Ishikawa (cell line): ENCODE measurements around the gene PRRX2.

ENCODE experiments used
- CEBPB ChIP-seq: IDR thresholded peaks from 2 replicates; pipeline ENCODE4 v1.6.1; 2012
- CREB1 ChIP-seq: IDR thresholded peaks from 2 replicates; pipeline ENCODE4 v1.6.1; 2012; ENCODE audit warnings: low read depth
- EGR1 ChIP-seq: IDR thresholded peaks from 2 replicates; pipeline ENCODE4 v1.6.1; 2012
- EP300 ChIP-seq: IDR thresholded peaks from 2 replicates; pipeline ENCODE4 v1.6.1; 2012; ENCODE audit warnings: borderline replicate concordance
- FOXM1 ChIP-seq: IDR thresholded peaks from 2 replicates; pipeline ENCODE4 v1.6.1; 2012; ENCODE audit warnings: low read depth, borderline replicate concordance
- MAX ChIP-seq: IDR thresholded peaks from 2 replicates; pipeline ENCODE4 v1.6.1; 2012
- NFIC ChIP-seq: IDR thresholded peaks from 2 replicates; pipeline ENCODE4 v1.6.1; 2012
- RAD21 ChIP-seq: IDR thresholded peaks from 2 replicates; pipeline ENCODE4 v1.6.1; 2012; ENCODE audit warnings: low read depth
- REST ChIP-seq: IDR thresholded peaks from 2 replicates; pipeline ENCODE4 v1.6.1; 2012; ENCODE audit warnings: low read depth, mild to moderate bottlenecking
- TAF1 ChIP-seq: IDR thresholded peaks from 2 replicates; pipeline ENCODE4 v1.6.1; 2012; ENCODE audit warnings: low read depth, mild to moderate bottlenecking
- TCF12 ChIP-seq: IDR thresholded peaks from 2 replicates; pipeline ENCODE4 v1.6.1; 2012; ENCODE audit warnings: low read depth
- TEAD4 ChIP-seq: IDR thresholded peaks from 2 replicates; pipeline ENCODE4 v1.6.1; 2012
- USF1 ChIP-seq: IDR thresholded peaks from 2 replicates; pipeline ENCODE4 v1.6.1; 2012
- YY1 ChIP-seq: IDR thresholded peaks from 2 replicates; pipeline ENCODE4 v1.6.1; 2012; ENCODE audit warnings: low read depth
- ZBTB7A ChIP-seq: IDR thresholded peaks from 2 replicates; pipeline ENCODE4 v1.6.1; 2012; ENCODE audit warnings: low read depth

The PRRX2 gene

GRCh38 chr9:129718647-129719046, 53.2 kb downstream of the PRRX2 start:
- no peak for TF ChIP-seq NFIC
- TF ChIP-seq MAX: no peak
- TF ChIP-seq RAD21: no peak
- no peak for TF ChIP-seq USF1
- TF ChIP-seq TAF1: no peak
- no peak for TF ChIP-seq ZBTB7A
- TF ChIP-seq REST: no peak
- TF ChIP-seq TCF12: no peak
- TF ChIP-seq YY1: no peak
- TF ChIP-seq EGR1: no peak
- TF ChIP-seq CEBPB: no peak
- TF ChIP-seq EP300: no peak
- TF ChIP-seq FOXM1: no peak
- TF ChIP-seq CREB1: no peak
- TF ChIP-seq TEAD4: no peak

- no peak for TF ChIP-seq TCF12
- no peak for TF ChIP-seq TEAD4
- TF ChIP-seq ZBTB7A: no peak
- TF ChIP-seq TAF1: no peak
- no peak for TF ChIP-seq EP300
- no peak for TF ChIP-seq MAX
- TF ChIP-seq REST: no peak
- TF ChIP-seq YY1: no peak
- no peak for TF ChIP-seq NFIC
- no peak for TF ChIP-seq USF1
- no peak for TF ChIP-seq CREB1
These were observed 53.7 kb downstream of the PRRX2 start for GRCh38 chr9:129719135-129719534.

- no peak for TF ChIP-seq CEBPB
- no peak for TF ChIP-seq REST
- no peak for TF ChIP-seq TEAD4
These were observed 54.9 kb downstream of the PRRX2 start for GRCh38 chr9:129720181-129720864.

GRCh38 chr9:129720865-129721545, 55.6 kb downstream of the PRRX2 start:
- TF ChIP-seq TEAD4 (no peak), CREB1 (no peak), USF1 (no peak), YY1 (no peak), TAF1 (no peak), CEBPB (no peak), MAX (no peak)
